ENCODE data around the gene DIP2B.
"Not testable (repeated sequence)": the region's sequence is repeated elsewhere in the genome, so short reads cannot be mapped to it uniquely, and the experiment has no call there.

DIP2B gene

DNA sequence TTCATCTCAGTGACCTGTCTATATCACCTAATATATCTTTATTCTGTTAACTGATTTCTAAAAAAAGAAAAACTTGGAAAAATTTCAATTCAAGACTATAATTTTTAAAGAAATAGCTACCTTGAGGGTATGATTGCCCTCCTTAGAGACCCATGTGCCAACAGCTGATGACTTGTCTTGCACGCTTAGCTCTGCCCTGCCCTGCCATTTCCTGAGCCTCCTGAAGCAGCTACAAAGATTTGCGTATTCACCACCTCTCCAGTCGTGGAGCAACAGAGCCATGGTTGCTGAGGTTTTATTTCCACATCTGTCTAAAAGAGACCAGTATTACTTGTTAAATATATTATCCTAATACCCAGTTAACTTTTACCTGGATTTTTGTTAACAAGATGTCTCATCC lies 167.4 kb downstream of the DIP2B start:
- in situ Hi-C loops (cut with MboI; ENCODE audit: low sequenced_read_pairs): no loop called here

DNA sequence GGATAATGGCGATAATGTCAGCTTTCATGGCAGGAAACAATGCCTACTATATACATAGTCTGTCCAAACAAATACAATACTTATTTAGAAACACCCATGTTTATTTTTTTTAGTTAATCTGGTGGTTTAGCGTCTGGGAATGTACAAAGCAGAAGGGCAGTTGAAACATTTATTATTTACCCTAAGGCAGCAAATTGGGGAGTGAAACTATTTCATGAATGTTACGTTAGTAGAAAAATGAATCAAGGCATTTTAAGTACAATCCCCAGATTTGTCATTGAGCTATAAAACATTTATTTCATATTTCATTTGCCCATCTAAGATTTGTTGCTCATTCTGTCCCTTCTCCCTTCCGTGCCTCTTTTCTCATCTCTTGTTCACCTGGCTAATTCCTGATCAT lies 172.0 kb downstream of the DIP2B start:
- in situ Hi-C loops (cut with MboI; ENCODE audit: low sequenced_read_pairs): no loop called here

DNA sequence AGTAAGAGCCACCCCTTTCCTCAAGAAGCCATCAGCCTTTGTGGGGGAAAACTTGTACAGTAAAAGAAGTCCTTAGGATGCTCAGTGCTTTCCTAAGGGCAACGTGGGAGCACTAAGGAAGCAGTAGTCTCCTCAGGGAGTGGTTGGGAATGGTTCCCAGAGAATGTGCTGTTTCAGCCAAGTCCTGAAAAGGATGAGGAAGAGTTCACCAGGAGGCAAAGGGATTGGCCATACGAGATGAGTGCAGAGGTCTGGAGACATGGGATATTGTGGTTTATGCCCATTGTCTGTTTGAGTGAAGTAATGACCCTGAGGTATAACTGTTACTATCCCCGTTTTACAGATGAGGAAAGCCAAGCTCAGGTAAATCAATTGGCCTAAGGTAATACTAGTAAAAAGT lies 173.1 kb downstream of the DIP2B start:
- in situ Hi-C loops (cut with MboI; ENCODE audit: low sequenced_read_pairs): no loop called here

DNA sequence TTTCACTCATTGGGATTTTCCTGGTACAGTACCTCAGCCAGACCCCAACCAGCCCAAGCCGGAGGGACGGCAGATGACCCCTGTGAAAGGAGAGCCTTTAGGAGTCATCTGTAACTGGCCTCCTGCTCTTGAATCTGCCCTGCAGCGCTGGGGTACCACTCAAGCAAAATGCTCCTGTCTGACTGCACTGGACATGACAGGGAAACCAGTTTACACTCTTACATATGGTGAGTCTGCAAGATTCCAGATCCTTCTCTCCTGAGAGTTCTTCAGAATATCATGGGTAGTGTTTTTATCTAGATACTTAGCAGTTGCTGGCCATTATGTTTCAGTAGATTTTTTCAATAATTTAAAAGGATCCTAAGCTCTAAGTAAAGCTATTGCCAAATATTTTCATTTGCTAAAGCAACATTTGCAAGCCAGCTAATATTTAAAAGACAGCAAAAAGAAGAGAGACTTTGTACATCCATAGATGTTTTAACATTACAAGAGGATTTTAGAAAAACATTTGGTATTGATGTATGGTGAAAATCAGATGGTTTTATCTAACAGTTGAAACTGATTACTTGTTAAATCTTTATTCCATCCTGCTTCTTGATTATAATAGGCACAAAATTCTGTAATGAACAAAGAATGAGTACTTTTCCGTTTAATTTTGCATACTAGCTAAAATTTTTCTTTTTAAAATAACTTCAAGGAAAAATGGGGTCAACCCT lies 174.0 kb downstream of the DIP2B start:
- in situ Hi-C loops (cut with MboI; ENCODE audit: low sequenced_read_pairs): no loop called here

DNA sequence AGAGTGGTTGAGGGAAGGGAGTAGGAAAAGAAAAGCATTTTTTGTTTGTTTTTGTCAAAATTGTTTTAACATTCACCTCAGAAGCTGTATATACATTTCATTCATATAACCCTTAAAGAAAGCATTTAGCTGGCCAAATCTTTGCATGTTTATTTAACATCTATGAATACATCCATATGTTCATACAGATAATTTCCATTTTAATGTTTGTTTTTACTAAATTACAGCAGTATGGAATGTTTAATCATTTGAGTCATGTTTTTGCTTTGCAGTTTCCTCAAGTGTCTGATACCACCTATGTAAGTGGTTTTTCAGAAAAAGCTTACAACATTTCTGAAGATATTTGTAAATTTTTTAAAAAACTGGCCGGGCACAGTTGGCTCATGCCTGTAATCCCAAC lies 174.8 kb downstream of the DIP2B start:
- in situ Hi-C loops (cut with MboI; ENCODE audit: low sequenced_read_pairs): no loop called here

GRCh38 chr12:50681064-50681463 lies 176.3 kb downstream of the DIP2B start:
- in situ Hi-C loops (cut with MboI; ENCODE audit: low sequenced_read_pairs): not testable (repeated sequence)

DNA sequence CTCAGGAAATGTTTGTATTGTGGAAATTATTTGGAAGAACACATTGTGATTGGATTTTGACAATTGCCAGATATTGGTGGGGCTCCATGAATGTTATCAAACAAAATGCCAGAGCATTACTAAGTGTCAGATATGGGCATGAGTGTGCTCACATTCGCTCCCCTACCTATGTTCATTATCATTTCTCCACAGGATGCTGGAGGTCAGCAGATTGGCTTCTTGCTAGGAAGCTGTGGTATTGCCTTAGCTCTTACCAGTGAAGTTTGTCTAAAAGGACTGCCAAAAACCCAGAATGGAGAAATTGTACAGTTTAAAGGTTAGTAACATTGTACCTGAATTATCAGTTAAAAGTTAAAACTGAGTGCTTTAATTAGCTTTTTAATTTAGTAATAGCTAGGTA lies 180.9 kb downstream of the DIP2B start:
- in situ Hi-C loops (cut with MboI; ENCODE audit: low sequenced_read_pairs): no loop called here

DNA sequence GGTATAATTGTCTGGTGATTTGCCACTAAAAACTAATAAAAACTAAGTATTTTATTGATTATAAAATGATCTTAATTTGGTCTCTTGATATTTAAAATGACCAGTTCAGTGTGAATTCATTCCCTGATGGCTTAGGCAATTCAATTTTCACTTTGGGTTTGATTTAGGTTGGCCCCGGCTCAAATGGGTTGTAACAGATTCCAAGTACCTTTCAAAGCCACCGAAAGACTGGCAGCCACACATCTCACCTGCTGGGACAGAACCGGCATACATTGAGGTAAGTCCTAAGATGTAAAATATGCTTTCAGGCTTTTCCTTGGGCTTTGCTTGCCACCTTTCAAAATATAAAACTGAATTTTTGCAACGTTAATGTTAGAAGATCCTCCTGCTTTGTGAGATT lies 181.6 kb downstream of the DIP2B start:
- in situ Hi-C loops (cut with MboI; ENCODE audit: low sequenced_read_pairs): no loop called here

GRCh38 chr12:50686976-50687375 lies 182.2 kb downstream of the DIP2B start:
- in situ Hi-C loops (cut with MboI; ENCODE audit: low sequenced_read_pairs): no loop called here

- in situ Hi-C loops (cut with MboI; ENCODE audit: low sequenced_read_pairs): no loop called here
Measured at GRCh38 chr12:50689437-50689836, 184.7 kb downstream of the DIP2B start.

GRCh38 chr12:50690925-50691324 lies 186.1 kb downstream of the DIP2B start:
- in situ Hi-C loops (cut with MboI; ENCODE audit: low sequenced_read_pairs): no loop called here

DNA sequence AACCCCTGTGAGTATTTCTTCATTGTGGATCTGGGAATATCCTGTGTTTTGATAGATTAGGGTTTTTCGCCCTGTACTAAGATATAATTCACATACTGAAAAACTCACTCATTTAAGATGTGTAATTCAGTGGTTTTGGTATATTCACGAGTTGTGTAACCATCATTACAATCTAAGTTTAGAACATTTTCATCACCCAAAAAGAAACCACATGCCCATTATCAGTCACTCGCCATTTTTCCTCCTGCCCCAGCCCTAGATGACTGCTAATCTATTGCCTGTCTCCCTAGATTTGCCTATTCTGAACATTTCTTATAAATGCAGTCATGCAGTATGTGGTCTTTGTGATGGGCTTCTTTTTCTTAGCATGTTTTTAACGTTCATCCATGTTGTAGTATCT lies 191.2 kb downstream of the DIP2B start:
- in situ Hi-C loops (cut with MboI; ENCODE audit: low sequenced_read_pairs): no loop called here

GRCh38 chr12:50696931-50697330 lies 192.1 kb downstream of the DIP2B start:
- in situ Hi-C loops (cut with MboI; ENCODE audit: low sequenced_read_pairs): no loop called here

DNA sequence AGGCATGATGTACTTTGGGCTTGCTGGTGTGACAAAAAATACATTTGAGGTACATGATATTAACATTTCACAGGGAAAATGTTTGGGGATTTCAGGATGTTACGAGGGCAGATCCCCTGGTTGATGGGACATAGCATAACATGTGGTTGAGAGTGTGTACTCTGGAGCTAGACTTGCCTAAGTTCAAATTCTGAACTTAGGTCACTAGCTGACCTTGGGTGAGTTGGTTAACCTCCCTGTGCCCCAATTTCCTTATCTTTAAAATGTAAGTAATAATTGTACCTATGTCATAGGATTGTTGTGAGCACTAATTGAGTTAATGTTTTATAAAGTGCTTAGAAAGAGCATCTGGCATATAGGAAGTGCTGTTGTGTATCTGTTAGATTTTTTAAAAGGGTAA lies 194.4 kb downstream of the DIP2B start:
- in situ Hi-C loops (cut with MboI; ENCODE audit: low sequenced_read_pairs): no loop called here

GRCh38 chr12:50699940-50700339 lies 195.2 kb downstream of the DIP2B start:
- in situ Hi-C loops (cut with MboI; ENCODE audit: low sequenced_read_pairs): no loop called here

- in situ Hi-C loops (cut with MboI; ENCODE audit: low sequenced_read_pairs): no loop called here
Measured at GRCh38 chr12:50706606-50707005, 201.8 kb downstream of the DIP2B start.

GRCh38 chr12:50707396-50707795 lies 202.6 kb downstream of the DIP2B start:
- in situ Hi-C loops (cut with MboI; ENCODE audit: low sequenced_read_pairs): no loop called here

DNA sequence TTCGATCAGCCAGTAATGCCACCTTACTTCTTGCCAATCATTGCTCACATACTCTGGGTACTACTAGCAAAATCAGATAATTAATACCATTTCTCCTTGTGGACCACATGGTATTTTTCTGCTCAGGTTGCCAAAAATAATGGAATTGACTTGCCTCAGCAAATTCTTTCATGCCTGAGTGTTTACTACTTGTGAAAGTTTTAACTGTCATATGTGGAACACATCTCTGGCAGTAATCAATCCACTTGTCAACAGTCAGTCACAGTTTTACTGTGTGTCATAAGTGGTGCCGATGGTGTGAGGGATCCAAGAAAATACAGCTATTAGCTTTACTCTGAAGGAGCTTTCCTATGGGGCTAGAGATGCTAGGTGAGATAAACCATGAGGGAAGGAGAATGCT lies 203.8 kb downstream of the DIP2B start:
- in situ Hi-C loops (cut with MboI; ENCODE audit: low sequenced_read_pairs): no loop called here

- in situ Hi-C loops (cut with MboI; ENCODE audit: low sequenced_read_pairs): no loop called here
Measured at GRCh38 chr12:50711121-50711520, 206.3 kb downstream of the DIP2B start.

DNA sequence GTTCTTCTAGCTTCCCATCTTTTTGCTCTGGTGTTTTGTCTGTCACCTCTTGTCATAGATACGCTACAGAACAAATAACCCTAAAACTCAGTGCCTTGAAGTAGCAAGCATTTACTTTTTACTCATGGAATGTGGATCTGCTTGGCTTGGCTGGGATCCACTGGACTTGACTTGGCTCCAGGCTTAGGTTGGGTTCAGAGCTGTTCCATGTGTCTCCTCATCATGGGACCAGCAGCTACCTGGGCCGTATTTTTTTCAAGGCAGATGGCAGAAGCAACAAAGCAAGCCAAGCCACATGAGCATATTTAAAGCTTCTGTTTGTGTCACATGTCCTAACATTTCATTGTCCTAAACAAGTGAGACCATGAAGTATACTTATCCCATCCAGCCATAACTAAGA lies 210.4 kb downstream of the DIP2B start:
- in situ Hi-C loops (cut with MboI; ENCODE audit: low sequenced_read_pairs): no loop called here

- in situ Hi-C loops (cut with MboI; ENCODE audit: low sequenced_read_pairs): no loop called here
Measured at GRCh38 chr12:50718760-50719159, 214.0 kb downstream of the DIP2B start.

DNA sequence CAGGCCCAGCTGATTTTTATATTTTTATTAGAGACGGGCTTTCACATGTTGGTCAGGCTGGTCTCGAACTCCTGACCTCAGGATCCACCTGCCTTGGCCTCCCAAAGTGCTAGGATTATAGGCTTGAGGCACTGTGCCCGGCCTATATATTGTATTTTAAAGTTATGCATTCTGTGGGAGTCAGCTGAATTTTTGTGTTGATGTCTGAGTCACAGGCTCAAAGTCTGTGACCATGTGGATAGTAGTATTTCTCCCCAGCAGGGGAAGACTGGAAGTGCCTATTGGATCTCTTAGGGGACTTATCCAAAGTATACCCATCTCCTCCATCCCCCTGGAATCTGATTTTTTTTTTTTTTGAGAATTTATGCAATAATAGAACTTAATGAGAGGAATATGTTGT lies 215.3 kb downstream of the DIP2B start:
- in situ Hi-C loops (cut with MboI; ENCODE audit: low sequenced_read_pairs): no loop called here

DNA sequence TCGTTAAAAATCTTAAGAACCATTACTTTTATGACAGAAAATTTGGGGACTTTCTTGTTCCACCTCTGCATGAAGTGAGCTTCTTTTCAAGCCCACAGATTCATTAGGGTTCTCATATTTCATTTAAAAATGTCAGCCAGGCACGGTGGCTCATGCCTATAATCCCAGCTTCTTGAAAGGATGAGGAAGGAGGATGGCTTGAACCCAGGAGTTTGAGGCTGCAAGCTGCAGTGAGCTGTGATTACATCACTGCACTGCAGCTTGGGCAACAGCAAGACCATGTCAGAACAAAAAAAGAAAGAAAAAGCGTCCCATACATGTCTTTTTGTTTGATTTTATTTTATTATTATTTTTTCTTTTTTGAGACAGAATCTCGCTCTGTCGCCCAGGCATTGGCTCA lies 215.7 kb downstream of the DIP2B start:
- in situ Hi-C loops (cut with MboI; ENCODE audit: low sequenced_read_pairs): no loop called here
